Mesendoderm (in vitro differentiated cells): Measurements from ENCODE around the gene CMTM4.
"Not testable (repeated sequence)": the region's sequence is repeated elsewhere in the genome, so short reads cannot be mapped to it uniquely, and the experiment has no call there.

Experiments
- DNase-seq: peaks from one replicate; pipeline ENCODE4 v3.0.0; 2013
- H2AK5ac ChIP-seq: 2 replicates; pipeline ENCODE4 v1.6.1; 2013; ENCODE audit warnings: low read length, inconsistent platforms
- H2BK120ac ChIP-seq: 2 replicates; pipeline ENCODE4 v1.6.1; 2013; ENCODE audit warnings: low read depth, mild to moderate bottlenecking, low read length, moderate library complexity, mixed read lengths
- H2BK15ac ChIP-seq: replicated peaks from 2 replicates; pipeline ENCODE4 v1.6.1; 2013; ENCODE audit warnings: low read depth, mild to moderate bottlenecking, moderate library complexity
- H2BK5ac ChIP-seq: 2 replicates; pipeline ENCODE4 v1.6.1; 2013; ENCODE audit warnings: low read length, inconsistent platforms
- H3K18ac ChIP-seq: 2 replicates; pipeline ENCODE4 v1.6.1; 2013; ENCODE audit warnings: mild to moderate bottlenecking, low read length, mixed read lengths
- H3K23ac ChIP-seq: one replicate; pipeline ENCODE4 v1.6.1; 2013; ENCODE audit warnings: low read length
- H3K27ac ChIP-seq: 2 replicates; pipeline ENCODE4 v1.5.1; 2013; ENCODE audit warnings: low read depth, mild to moderate bottlenecking, inconsistent platforms, low read length, moderate library complexity
- H3K27me3 ChIP-seq: 2 replicates; pipeline ENCODE4 v1.6.1; 2013; ENCODE audit warnings: low read length, control low read depth, mild to moderate bottlenecking, inconsistent platforms; ENCODE audit not compliant: insufficient read depth, poor library complexity
- H3K36me3 ChIP-seq: 2 replicates; pipeline ENCODE4 v1.6.1; 2013; ENCODE audit warnings: low read length, inconsistent platforms; ENCODE audit not compliant: control insufficient read depth, insufficient read depth
- H3K4ac ChIP-seq: one replicate; pipeline ENCODE4 v1.6.1; 2013; ENCODE audit warnings: low read depth, mild to moderate bottlenecking, low read length, moderate library complexity
- H3K4me1 ChIP-seq: 2 replicates; pipeline ENCODE4 v1.6.1; 2013; ENCODE audit warnings: low read depth, low read length, inconsistent platforms; ENCODE audit not compliant: control insufficient read depth
- H3K4me2 ChIP-seq: 2 replicates; pipeline ENCODE4 v1.6.1; 2013; ENCODE audit warnings: low read length
- H3K4me3 ChIP-seq: 2 replicates; pipeline ENCODE4 v1.5.1; 2013; ENCODE audit warnings: mild to moderate bottlenecking, low read length
- H3K56ac ChIP-seq: one replicate; pipeline ENCODE4 v1.6.1; 2013; ENCODE audit warnings: low read length
- H3K79me1 ChIP-seq: 2 replicates; pipeline ENCODE4 v1.6.1; 2013; ENCODE audit warnings: low read length, inconsistent platforms
- H3K79me2 ChIP-seq: 2 replicates; pipeline ENCODE4 v1.6.1; 2013; ENCODE audit warnings: mild to moderate bottlenecking, low read length; ENCODE audit not compliant: control insufficient read depth, insufficient read depth
- H3K9ac ChIP-seq: 2 replicates; pipeline ENCODE4 v1.6.1; 2013; ENCODE audit warnings: low read length, inconsistent platforms
- H4K5ac ChIP-seq: one replicate; pipeline ENCODE4 v1.6.1; 2013; ENCODE audit warnings: low read length
- H4K8ac ChIP-seq: one replicate; pipeline ENCODE4 v1.6.1; 2013; ENCODE audit warnings: low read depth, mild to moderate bottlenecking, control low read depth, low read length, moderate library complexity
- WGBS: extraction: QIAGEN DNeasy Blood & Tissue Kit; methylation state at CpG from one replicate; pipeline ENCODE4 v1.1.7; 2013; ENCODE audit warnings: low lambda C conversion rate, missing lambda C conversion rate; ENCODE audit not compliant: insufficient coverage; ENCODE audit errors: extremely low coverage; 5-methylcytosine and 5-hydroxymethylcytosine counted together

CMTM4 gene

DNA sequence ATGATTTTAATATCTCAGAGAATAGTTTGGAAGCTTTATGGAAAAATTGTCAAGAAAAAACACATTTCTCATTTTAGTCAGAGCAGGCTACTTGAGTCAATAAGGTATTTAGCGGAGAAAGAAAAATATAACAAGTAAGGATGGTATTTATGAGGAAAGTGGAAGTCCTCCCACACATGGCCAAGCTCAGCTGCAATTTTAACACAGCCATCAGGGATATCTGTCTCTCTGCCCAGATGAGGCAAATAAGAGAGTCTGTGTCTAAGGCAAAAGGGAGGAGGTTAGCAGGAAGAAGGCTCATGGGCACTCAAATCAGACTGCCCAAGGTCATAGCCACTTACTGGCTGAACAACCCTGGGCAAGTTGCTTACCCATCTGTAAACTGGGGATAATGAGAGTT, 122.5 kb downstream of the CMTM4 start:
- H3K4me3 ChIP-seq, result no peak overlapping the region
- no peak for DNase-seq
- H3K27me3 ChIP-seq, result peaks cover 3% of the 10 kb centered on the region
- H2BK120ac ChIP-seq, result no peak overlapping the region
- no peak overlapping the region for H3K9ac ChIP-seq
- H3K4ac ChIP-seq, result no peak overlapping the region
- H4K5ac ChIP-seq, result no peak overlapping the region
- H3K4me2 ChIP-seq, result no peak overlapping the region
- no peak overlapping the region for H3K23ac ChIP-seq
- no peaks in the 10 kb centered on the region for H3K36me3 ChIP-seq
- H4K8ac ChIP-seq, result no peak overlapping the region
- no peaks in the 10 kb centered on the region for H3K4me1 ChIP-seq
- no peak overlapping the region for H3K27ac ChIP-seq
- no peak overlapping the region for H2AK5ac ChIP-seq
- no peak overlapping the region for H3K56ac ChIP-seq
- H2BK15ac ChIP-seq, result no peak overlapping the region
- H3K79me1 ChIP-seq, result no peaks in the 10 kb centered on the region
- no peak overlapping the region for H2BK5ac ChIP-seq
- H3K79me2 ChIP-seq, result no peaks in the 10 kb centered on the region
- H3K18ac ChIP-seq, result no peak overlapping the region
- WGBS, result no CpG with 5 or more reads among the region's 1 CpG

DNA sequence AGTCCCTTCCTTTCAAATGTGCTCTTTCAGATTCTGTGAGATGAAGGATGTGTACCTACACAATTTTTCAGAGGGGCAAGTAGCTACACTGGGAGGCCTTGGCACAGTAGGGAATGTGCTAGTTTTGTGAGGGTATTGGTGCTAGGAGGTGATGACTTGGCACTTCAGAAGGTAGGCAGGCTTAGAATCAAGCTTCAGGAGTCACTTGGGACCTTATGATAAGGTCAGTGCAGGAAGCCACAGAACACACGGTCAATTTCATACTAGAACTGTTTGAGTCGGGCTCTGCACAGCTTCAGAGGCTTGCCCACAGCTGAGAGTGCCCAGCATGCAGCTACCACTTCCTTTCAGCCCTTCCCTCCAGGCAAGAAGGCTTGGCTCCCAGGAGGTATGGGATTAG, 124.2 kb downstream of the CMTM4 start:
- no peak overlapping the region for H3K18ac ChIP-seq
- H3K27me3 ChIP-seq, result no peaks in the 10 kb centered on the region
- no peak overlapping the region for H2BK120ac ChIP-seq
- no peak overlapping the region for H3K9ac ChIP-seq
- no peak overlapping the region for H3K27ac ChIP-seq
- H4K8ac ChIP-seq, result no peak overlapping the region
- no peaks in the 10 kb centered on the region for H3K79me2 ChIP-seq
- H3K4me2 ChIP-seq, result no peak overlapping the region
- no peak for DNase-seq
- no peak overlapping the region for H4K5ac ChIP-seq
- H2BK15ac ChIP-seq, result no peak overlapping the region
- H3K36me3 ChIP-seq, result no peaks in the 10 kb centered on the region
- no peaks in the 10 kb centered on the region for H3K4me1 ChIP-seq
- H2BK5ac ChIP-seq, result no peak overlapping the region
- H3K4me3 ChIP-seq, result no peak overlapping the region
- no peak overlapping the region for H3K4ac ChIP-seq
- H3K56ac ChIP-seq, result no peak overlapping the region
- H2AK5ac ChIP-seq, result no peak overlapping the region
- H3K23ac ChIP-seq, result peak overlapping the region; percentile 37
- WGBS, result no CpG with 5 or more reads among the region's 2 CpGs
- no peaks in the 10 kb centered on the region for H3K79me1 ChIP-seq

DNA sequence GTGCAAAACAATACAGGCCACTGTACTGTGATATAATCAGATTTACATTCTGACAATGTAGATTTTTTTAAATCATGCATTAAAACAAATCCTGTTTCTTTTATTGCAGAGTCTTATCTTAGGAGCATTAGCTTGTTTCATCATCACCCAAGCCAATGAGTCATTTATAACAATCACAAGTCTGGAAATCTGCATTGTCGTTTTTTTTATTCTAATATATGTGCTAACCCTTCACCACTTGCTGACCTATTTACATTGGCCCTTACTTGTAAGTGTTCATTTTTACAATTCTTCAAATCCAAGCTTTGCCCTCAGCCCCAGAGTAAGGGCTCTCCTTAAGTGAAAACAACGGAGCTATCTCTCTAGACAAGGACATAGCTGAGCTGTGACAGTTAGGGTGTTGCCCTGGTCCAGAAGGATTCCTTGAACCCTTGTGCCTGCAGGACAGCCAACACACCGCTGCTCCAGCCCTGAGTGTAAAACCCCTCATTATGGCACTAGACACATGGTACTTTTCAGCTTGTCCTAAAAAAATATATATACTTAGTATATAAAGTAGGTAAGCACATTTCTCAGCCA, 126.6 kb downstream of the CMTM4 start:
- no peak overlapping the region for H2BK5ac ChIP-seq
- no peaks in the 10 kb centered on the region for H3K36me3 ChIP-seq
- no peak overlapping the region for H3K56ac ChIP-seq
- no peak overlapping the region for H3K4me3 ChIP-seq
- no peaks in the 10 kb centered on the region for H3K4me1 ChIP-seq
- H3K4ac ChIP-seq, result no peak overlapping the region
- no peak overlapping the region for H2BK15ac ChIP-seq
- no peaks in the 10 kb centered on the region for H3K79me2 ChIP-seq
- no peaks in the 10 kb centered on the region for H3K79me1 ChIP-seq
- H4K8ac ChIP-seq, result no peak overlapping the region
- no peak overlapping the region for H3K27ac ChIP-seq
- no peak overlapping the region for H2AK5ac ChIP-seq
- H2BK120ac ChIP-seq, result no peak overlapping the region
- H4K5ac ChIP-seq, result no peak overlapping the region
- H3K23ac ChIP-seq, result no peak overlapping the region
- no peak overlapping the region for H3K4me2 ChIP-seq
- no peak for DNase-seq
- H3K27me3 ChIP-seq, result no peaks in the 10 kb centered on the region
- no CpG with 5 or more reads among the region's 3 CpGs for WGBS
- no peak overlapping the region for H3K18ac ChIP-seq
- no peak overlapping the region for H3K9ac ChIP-seq

DNA sequence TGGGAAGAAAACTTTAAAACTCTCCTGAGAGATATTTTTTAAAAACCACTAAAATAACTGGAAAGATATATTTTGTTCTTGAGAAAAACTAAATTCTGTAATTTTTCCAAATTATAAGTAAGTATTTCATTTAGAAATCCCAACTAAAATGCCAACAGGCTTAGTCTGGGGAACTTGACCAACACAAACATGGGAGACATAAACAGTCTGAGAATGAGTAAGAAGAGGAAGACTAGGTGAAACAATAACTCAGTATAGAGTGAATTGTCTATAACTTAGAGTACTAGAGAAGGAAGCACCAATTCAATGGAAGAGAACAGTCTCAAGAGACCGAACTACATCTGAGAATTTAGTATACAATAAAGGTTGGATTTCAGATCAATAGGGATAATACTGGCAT, 127.4 kb downstream of the CMTM4 start:
- no peak for DNase-seq

DNA sequence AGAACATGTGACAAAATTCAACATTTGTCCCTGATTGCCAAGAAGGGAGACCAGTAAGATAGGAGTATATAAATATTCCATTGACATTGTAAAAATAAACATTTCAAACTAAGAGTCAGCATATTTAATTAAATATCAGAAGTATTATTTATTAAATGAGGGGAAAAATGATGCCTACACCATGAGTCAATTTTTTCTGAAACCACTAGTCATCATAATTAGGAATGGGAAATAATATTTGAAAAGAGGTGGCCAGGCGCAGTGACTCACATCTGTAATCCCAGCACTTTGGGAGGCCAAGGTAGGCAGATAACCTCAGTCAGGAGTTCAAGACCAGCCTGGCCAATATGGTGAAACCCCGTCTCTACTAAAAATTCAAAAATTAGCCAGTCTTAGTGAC, 128.2 kb downstream of the CMTM4 start:
- no peaks in the 10 kb centered on the region for H3K79me2 ChIP-seq
- no peaks in the 10 kb centered on the region for H3K79me1 ChIP-seq
- H2BK15ac ChIP-seq, result no peak overlapping the region
- H3K56ac ChIP-seq, result no peak overlapping the region
- H4K5ac ChIP-seq, result no peak overlapping the region
- H3K27ac ChIP-seq, result no peak overlapping the region
- no peak overlapping the region for H4K8ac ChIP-seq
- H2BK5ac ChIP-seq, result no peak overlapping the region
- no peak overlapping the region for H3K9ac ChIP-seq
- H3K18ac ChIP-seq, result no peak overlapping the region
- no peak overlapping the region for H3K23ac ChIP-seq
- DNase-seq, result no peak
- no peak overlapping the region for H2BK120ac ChIP-seq
- no CpG with 5 or more reads among the region's 2 CpGs for WGBS
- no peaks in the 10 kb centered on the region for H3K27me3 ChIP-seq
- H3K4me2 ChIP-seq, result no peak overlapping the region
- no peak overlapping the region for H2AK5ac ChIP-seq
- no peak overlapping the region for H3K4me3 ChIP-seq
- H3K4me1 ChIP-seq, result no peaks in the 10 kb centered on the region
- H3K4ac ChIP-seq, result no peak overlapping the region
- no peaks in the 10 kb centered on the region for H3K36me3 ChIP-seq

More for the DNA sequence above, 127.4 kb downstream of the CMTM4 start:
- Histone ChIP-seq H3K36me3 (no peaks in the 10 kb centered on the region), H3K23ac (no peak overlapping the region), H3K79me1 (no peaks in the 10 kb centered on the region), H3K56ac (no peak overlapping the region), H4K8ac (no peak overlapping the region), H3K79me2 (no peaks in the 10 kb centered on the region), H2AK5ac (no peak overlapping the region), H2BK5ac (no peak overlapping the region), H3K4ac (no peak overlapping the region), H4K5ac (no peak overlapping the region), H2BK120ac (no peak overlapping the region), H3K18ac (no peak overlapping the region), H3K4me3 (no peak overlapping the region), H3K4me1 (no peaks in the 10 kb centered on the region), H2BK15ac (no peak overlapping the region), H3K9ac (no peak overlapping the region), H3K27ac (no peak overlapping the region), H3K4me2 (no peak overlapping the region), H3K27me3 (no peaks in the 10 kb centered on the region)
- WGBS, result no CpG with 5 or more reads among the region's 1 CpG

DNA sequence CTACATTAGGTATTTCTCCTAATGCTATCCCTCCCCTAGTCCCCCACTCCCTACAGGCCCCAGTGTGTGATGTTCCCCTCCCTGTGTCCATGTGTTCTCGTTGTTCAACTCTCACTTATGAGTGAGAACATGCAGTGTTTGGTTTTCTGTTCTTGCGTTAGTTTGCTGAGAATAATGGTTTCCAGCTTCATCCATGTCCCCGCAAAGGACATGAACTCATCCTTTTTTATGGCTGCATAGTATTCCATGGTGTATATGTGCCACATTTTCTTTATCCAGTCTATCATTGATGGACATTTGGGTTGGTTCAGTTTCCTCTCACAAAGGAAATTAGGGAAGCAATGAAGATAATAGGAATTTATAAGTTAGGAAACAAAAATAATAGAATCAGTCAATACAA, 129.3 kb downstream of the CMTM4 start:
- not testable (repeated sequence) for H3K4me2 ChIP-seq, H2AK5ac ChIP-seq, DNase-seq, H2BK5ac ChIP-seq, H2BK15ac ChIP-seq, H3K4me3 ChIP-seq, H3K79me1 ChIP-seq, H3K27me3 ChIP-seq, H4K8ac ChIP-seq, H2BK120ac ChIP-seq, H4K5ac ChIP-seq, H3K18ac ChIP-seq, H3K4me1 ChIP-seq, H3K23ac ChIP-seq, H3K4ac ChIP-seq, H3K79me2 ChIP-seq, H3K9ac ChIP-seq, H3K36me3 ChIP-seq, H3K56ac ChIP-seq, H3K27ac ChIP-seq
- no CpG with 5 or more reads among the region's 3 CpGs for WGBS
